ENCODE data around the gene SUPT3H.

Gene SUPT3H

GRCh38 chr6:45255434-45255833 lies 122.3 kb downstream of the SUPT3H start:
- POLR2A ChIA-PET, result no interaction called here
- CTCF ChIA-PET, result no interaction called here
- TF ChIP-seq CTCF (IDR thresholded peaks at IDR 0.05; ENCODE audit: control extremely low read depth, extremely low read depth, low read depth, missing control alignments), result no peak
- no peak for DNase-seq (ENCODE audit: extremely low spot score)

- no peak for TF ChIP-seq CTCF (IDR thresholded peaks at IDR 0.05; ENCODE audit: control extremely low read depth, extremely low read depth, low read depth, missing control alignments)
Measured at GRCh38 chr6:45254253-45254652, 123.5 kb downstream of the SUPT3H start.

GRCh38 chr6:45253453-45253852 lies 124.3 kb downstream of the SUPT3H start:
- TF ChIP-seq CTCF (IDR thresholded peaks at IDR 0.05; ENCODE audit: control extremely low read depth, extremely low read depth, low read depth, missing control alignments), result no peak
- no peak for DNase-seq (ENCODE audit: extremely low spot score)
- ChIA-PET CTCF (no interaction called here), POLR2A (no interaction called here)

More at GRCh38 chr6:45254253-45254652, 123.5 kb downstream of the SUPT3H start:
- no peak for DNase-seq (ENCODE audit: extremely low spot score)
- CTCF ChIA-PET, result no interaction called here
- POLR2A ChIA-PET, result no interaction called here

- no peak for DNase-seq (ENCODE audit: extremely low spot score)
- POLR2A ChIA-PET, result no interaction called here
- CTCF ChIA-PET, result no interaction called here
- TF ChIP-seq CTCF (IDR thresholded peaks at IDR 0.05; ENCODE audit: control extremely low read depth, extremely low read depth, low read depth, missing control alignments), result no peak
Measured at GRCh38 chr6:45231660-45232059, 146.1 kb downstream of the SUPT3H start.

- DNase-seq (ENCODE audit: extremely low spot score), result no peak
- ChIA-PET CTCF (no interaction called here), POLR2A (no interaction called here)
- TF ChIP-seq CTCF (IDR thresholded peaks at IDR 0.05; ENCODE audit: control extremely low read depth, extremely low read depth, low read depth, missing control alignments), result no peak
Measured at GRCh38 chr6:45229416-45229815, 148.3 kb downstream of the SUPT3H start.

- no peak for TF ChIP-seq CTCF (IDR thresholded peaks at IDR 0.05; ENCODE audit: control extremely low read depth, extremely low read depth, low read depth, missing control alignments)
- no peak for DNase-seq (ENCODE audit: extremely low spot score)
- ChIA-PET CTCF (interaction anchor here (1.0 kb wide), 1 partner anchor 33 kb away, joined by 3 read pairs; no protein-coding TSS in a partner anchor), POLR2A (no interaction called here)
Measured at GRCh38 chr6:45226081-45226480, 151.7 kb downstream of the SUPT3H start.

GRCh38 chr6:45222380-45222779 lies 155.4 kb downstream of the SUPT3H start:
- DNase-seq (ENCODE audit: extremely low spot score), result no peak
- TF ChIP-seq CTCF (IDR thresholded peaks at IDR 0.05; ENCODE audit: control extremely low read depth, extremely low read depth, low read depth, missing control alignments), result no peak
- ChIA-PET POLR2A (no interaction called here), CTCF (no interaction called here)
